C4-2B (cell line): ENCODE results near the gene MTIF3.

Experiments used
- H3K27ac ChIP-seq: fragments of 450-650 bp; 2 replicates; pipeline ENCODE4 v1.5.1; 2017
- ZFX ChIP-seq: fragments of 450-650 bp; IDR thresholded peaks from 2 replicates; pipeline ENCODE4 v1.6.1; 2017
- TF ChIP-seq, protein P1 (sequence below): fragments of 450-650 bp; conservative IDR thresholded peaks from 2 replicates; pipeline ENCODE4 v1.5.1; 2017; ENCODE audit warnings: mild to moderate bottlenecking

Gene MTIF3

DNA sequence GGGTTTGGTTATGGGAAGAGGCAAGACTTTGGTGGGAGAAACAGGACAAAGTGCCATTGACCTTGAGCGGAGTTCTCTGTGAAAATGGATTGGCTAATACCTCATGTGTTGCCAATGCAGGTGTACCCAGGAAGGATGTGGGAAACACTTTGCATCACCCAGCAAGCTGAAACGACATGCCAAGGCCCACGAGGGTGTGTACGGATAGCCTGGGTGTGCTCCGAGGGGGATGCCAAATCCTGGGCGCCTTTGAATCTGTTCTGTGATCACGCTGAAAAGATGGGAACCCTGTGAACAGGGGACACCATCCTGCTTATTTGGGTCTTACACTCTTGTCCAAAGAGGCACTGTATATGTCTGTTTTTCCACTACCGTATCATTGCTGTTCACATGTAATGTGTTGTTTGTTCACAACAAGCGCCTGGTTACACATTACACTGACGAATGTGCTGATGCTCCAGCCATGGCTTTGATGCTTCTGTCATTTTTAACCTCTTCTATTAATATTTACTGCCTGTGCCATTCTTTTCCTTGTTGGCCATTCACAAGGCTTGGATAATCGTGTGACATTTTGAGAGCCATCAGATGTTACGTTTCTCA lies 17.7 kb downstream of the MTIF3 start:
- no peak overlapping the region for H3K27ac ChIP-seq
- TF ChIP-seq ZFX = no peak
- TF ChIP-seq, protein P1, sequence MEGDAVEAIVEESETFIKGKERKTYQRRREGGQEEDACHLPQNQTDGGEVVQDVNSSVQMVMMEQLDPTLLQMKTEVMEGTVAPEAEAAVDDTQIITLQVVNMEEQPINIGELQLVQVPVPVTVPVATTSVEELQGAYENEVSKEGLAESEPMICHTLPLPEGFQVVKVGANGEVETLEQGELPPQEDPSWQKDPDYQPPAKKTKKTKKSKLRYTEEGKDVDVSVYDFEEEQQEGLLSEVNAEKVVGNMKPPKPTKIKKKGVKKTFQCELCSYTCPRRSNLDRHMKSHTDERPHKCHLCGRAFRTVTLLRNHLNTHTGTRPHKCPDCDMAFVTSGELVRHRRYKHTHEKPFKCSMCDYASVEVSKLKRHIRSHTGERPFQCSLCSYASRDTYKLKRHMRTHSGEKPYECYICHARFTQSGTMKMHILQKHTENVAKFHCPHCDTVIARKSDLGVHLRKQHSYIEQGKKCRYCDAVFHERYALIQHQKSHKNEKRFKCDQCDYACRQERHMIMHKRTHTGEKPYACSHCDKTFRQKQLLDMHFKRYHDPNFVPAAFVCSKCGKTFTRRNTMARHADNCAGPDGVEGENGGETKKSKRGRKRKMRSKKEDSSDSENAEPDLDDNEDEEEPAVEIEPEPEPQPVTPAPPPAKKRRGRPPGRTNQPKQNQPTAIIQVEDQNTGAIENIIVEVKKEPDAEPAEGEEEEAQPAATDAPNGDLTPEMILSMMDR = no peak

DNA sequence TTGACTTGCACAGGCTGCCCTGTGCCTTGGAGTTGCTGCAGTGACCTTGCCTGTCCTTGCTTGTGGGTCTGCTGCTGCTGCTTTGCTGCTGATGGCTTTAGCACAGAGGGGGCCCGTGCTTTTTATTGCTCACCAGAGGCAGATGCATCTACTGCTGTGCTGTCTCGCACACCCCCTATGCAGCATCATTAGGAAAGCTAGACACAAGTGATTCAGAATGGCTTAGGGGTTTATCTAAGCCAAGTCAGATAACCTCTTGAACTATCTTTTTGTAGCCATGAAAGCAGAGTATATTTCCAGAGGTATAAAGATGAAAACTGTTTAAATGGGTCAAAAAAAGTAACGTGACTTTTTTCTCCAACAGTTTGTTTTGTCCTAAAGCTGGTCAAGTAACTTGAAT lies 18.2 kb downstream of the MTIF3 start:
- no peak overlapping the region for H3K27ac ChIP-seq

DNA sequence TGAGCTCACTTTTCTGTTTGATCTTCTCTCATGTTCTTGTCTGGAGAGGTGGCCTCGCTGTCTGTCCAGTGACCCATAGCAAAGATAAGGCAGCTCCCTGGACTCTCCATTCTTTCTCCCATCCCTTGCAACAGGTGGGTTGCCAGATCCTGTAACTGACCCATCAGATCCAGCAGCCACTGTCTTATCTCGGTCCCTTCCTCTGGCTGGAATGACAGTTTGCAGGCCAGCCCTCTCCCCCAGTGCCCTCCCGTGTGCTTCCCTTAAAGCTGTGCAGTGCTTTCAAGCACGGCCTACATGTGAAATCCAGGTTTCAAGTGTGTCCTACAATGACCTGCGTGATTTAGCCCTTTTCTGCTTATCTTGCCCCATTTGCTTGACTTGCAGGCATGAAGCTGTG lies 22.2 kb downstream of the MTIF3 start:
- TF ChIP-seq, protein P1 = no peak
- no peak for TF ChIP-seq ZFX
- no peak overlapping the region for H3K27ac ChIP-seq

More for the DNA sequence above, 18.2 kb downstream of the MTIF3 start:
- TF ChIP-seq, protein P1 = no peak
- no peak for TF ChIP-seq ZFX

DNA sequence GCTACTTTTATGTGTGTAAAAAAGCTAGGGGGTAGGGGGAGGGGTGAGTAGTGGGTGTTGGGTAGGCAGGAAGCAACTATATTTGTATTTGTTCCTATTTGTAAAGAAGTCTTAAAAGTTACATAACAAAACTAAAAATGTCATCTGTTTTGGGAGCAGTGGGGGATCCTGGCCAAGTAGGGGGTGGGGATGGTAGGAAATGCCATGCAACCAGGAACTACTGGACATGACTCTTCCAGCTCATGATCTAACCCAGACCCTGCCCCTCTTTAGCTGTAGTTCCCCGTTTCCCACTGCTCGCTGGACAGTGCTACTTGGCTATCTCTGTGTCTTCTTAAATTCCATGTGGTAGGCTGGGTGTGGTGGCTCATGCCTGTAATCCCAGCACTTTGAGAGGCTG lies 22.7 kb downstream of the MTIF3 start:
- TF ChIP-seq ZFX = no peak
- TF ChIP-seq, protein P1 = no peak
- H3K27ac ChIP-seq = no peak overlapping the region

DNA sequence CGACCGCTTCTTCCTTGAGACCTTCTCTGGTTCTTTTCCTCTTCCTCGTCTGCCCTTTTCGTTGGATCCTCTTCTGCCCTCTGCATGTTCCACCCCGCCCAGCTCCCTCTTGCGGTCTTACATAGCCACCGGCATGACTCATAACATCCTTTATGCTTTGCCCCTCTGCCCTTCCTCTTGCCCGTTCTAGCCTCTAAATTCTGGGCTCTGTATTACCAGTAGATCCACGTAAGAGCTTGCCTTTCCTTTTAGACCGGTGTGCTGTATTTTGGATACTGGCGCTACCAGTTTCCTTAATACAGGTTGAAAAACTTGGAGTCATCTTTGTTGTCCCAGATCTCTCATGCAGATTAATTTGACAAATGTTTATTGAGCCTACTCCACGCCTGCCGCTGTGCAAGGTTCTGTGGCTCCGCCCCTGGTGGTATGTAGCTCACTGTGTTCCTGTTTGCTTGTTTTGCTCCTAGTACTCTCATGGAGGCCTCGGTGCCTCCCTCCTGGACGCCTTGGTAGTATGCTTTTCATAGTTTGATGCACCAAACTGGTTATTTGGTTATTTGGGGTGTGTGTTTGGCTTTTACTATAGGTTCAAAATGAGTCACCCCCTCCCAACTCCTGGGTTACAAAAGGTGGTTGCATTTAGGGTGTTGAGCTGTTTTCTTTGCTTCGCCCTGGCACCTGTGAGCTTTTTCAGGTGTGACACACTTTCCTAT lies 24.3 kb downstream of the MTIF3 start:
- TF ChIP-seq, protein P1 = peak; percentile 85
- TF ChIP-seq ZFX = no peak
- peak overlapping the region; percentile 97 for H3K27ac ChIP-seq

DNA sequence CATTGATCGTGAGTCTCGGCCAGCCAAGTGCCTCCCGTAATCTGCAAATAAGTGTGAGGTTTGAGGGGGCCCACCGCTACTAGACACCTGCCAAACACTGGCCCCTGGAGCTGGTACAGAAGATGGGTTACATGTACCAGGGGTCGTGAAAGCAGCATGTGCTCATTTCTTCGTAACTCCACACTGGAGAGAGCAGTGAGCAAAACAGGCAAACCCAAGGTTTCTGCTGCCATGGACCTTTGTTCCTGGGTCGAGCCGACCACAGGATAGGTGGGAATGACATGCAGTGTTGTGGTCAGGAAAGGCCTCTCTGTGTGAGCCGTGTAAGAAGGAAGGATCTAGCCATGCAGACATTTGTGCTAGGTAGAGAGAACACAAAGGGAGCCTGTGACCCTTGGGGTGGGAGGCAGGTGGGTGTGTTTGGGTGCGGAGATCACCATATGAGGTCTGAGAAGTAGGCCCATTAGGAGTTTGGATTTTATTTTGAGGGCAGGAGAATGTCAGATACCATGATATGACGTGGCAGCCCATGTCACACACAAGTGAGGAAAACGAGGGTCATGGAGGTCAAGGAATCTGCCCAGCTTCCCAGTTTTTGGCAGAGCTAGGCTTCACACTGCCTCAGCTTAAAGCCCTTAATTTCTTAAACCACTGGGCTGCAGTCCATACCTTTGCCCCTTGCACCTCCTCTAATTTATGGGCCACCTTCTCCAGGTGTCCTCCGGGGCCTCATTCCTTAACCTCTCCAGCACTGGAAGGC lies 25.0 kb downstream of the MTIF3 start:
- H3K27ac ChIP-seq = peak overlapping the region; percentile 97
- TF ChIP-seq, protein P1 = no peak
- TF ChIP-seq ZFX = peak; percentile 11; the same call in 1 of the 2 replicates
